ENCODE data around the gene SH3D21.

Gene SH3D21

DNA sequence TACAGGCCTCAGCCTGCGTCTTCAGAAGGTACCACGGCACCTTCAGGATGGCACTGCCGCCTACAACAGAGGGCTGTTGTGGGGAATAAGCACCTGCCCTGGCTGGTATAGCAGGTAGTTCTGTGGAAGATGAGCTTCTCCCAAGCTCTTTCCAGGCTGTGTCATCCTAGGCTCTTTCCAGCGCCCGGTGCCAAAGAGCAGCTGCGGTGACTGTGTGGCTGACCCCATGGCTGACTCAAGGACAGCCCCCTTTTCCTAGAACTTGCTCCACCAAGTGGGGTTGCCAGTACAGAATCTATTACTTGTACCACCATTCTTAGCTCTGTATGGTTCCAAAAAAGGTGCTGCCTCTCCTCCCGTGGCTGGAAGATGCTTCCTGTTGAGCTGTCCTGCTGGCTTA lies 39.2 kb downstream of the SH3D21 start:
- H3K4me3 ChIP-seq (replicated peaks; ENCODE audit: insufficient read depth, low read length) = no peak overlapping the region
- no peak overlapping the region for H3K27ac ChIP-seq (replicated peaks)
- H3K27me3 ChIP-seq (ENCODE audit: insufficient read depth, poor library complexity, severe bottlenecking) = no peaks in the 10 kb centered on the region
- DNase-seq (ENCODE audit: low read depth in 1 of 2, low spot score in 1 of 2) = no peak
- TF ChIP-seq, protein P1, sequence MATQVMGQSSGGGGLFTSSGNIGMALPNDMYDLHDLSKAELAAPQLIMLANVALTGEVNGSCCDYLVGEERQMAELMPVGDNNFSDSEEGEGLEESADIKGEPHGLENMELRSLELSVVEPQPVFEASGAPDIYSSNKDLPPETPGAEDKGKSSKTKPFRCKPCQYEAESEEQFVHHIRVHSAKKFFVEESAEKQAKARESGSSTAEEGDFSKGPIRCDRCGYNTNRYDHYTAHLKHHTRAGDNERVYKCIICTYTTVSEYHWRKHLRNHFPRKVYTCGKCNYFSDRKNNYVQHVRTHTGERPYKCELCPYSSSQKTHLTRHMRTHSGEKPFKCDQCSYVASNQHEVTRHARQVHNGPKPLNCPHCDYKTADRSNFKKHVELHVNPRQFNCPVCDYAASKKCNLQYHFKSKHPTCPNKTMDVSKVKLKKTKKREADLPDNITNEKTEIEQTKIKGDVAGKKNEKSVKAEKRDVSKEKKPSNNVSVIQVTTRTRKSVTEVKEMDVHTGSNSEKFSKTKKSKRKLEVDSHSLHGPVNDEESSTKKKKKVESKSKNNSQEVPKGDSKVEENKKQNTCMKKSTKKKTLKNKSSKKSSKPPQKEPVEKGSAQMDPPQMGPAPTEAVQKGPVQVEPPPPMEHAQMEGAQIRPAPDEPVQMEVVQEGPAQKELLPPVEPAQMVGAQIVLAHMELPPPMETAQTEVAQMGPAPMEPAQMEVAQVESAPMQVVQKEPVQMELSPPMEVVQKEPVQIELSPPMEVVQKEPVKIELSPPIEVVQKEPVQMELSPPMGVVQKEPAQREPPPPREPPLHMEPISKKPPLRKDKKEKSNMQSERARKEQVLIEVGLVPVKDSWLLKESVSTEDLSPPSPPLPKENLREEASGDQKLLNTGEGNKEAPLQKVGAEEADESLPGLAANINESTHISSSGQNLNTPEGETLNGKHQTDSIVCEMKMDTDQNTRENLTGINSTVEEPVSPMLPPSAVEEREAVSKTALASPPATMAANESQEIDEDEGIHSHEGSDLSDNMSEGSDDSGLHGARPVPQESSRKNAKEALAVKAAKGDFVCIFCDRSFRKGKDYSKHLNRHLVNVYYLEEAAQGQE (IDR thresholded peaks at IDR 0.05; ENCODE audit: insufficient replicate concordance, low read depth) = no peak
- TF ChIP-seq, protein P2, sequence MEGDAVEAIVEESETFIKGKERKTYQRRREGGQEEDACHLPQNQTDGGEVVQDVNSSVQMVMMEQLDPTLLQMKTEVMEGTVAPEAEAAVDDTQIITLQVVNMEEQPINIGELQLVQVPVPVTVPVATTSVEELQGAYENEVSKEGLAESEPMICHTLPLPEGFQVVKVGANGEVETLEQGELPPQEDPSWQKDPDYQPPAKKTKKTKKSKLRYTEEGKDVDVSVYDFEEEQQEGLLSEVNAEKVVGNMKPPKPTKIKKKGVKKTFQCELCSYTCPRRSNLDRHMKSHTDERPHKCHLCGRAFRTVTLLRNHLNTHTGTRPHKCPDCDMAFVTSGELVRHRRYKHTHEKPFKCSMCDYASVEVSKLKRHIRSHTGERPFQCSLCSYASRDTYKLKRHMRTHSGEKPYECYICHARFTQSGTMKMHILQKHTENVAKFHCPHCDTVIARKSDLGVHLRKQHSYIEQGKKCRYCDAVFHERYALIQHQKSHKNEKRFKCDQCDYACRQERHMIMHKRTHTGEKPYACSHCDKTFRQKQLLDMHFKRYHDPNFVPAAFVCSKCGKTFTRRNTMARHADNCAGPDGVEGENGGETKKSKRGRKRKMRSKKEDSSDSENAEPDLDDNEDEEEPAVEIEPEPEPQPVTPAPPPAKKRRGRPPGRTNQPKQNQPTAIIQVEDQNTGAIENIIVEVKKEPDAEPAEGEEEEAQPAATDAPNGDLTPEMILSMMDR (IDR thresholded peaks at IDR 0.05; ENCODE audit: insufficient read depth, low read length) = no peak
- TF ChIP-seq GABPA (IDR thresholded peaks at IDR 0.05; ENCODE audit: low read depth) = no peak
- no peak for TF ChIP-seq POLR2AphosphoS5 (IDR thresholded peaks at IDR 0.05; ENCODE audit: low read depth)

DNA sequence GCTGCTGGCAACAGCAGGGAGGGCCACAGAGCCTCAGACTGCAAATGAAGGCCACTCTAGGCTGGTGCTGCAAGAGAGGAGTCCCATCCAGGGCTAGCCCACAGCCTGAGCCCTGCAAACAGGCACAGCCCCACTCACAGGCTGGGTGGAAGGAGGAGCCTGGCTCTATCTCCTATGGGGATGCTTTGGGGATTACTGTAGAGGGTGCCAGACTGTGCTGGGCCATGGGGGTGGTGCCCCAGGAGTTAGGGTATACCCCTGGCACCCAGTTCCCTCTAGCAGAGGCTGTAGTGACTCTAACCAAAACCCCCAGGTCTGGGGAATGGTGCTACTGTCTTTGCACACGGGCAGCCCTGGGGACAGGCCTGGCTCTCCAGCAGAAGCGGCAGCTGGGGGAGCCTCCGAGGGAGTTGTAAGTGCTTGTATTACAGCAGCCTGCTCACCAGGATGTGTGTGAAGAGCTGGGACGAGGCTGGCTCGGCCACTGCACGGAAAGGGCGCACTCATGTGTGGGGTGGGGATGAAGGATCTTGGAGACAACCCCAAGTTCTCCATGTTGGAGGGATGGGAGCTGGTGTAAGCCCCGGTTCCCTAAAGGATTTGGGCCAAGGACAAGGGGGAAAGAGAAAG lies 40.7 kb downstream of the SH3D21 start:
- Histone ChIP-seq H3K27ac (replicated peaks) (no peak overlapping the region), H3K4me3 (replicated peaks; ENCODE audit: insufficient read depth, low read length) (no peak overlapping the region), H3K27me3 (ENCODE audit: insufficient read depth, poor library complexity, severe bottlenecking) (no peaks in the 10 kb centered on the region)
- DNase-seq (ENCODE audit: low read depth in 1 of 2, low spot score in 1 of 2) = no peak
- TF ChIP-seq POLR2AphosphoS5 (IDR thresholded peaks at IDR 0.05; ENCODE audit: low read depth) (no peak), GABPA (IDR thresholded peaks at IDR 0.05; ENCODE audit: low read depth) (no peak), SPI1 (IDR thresholded peaks at IDR 0.05; ENCODE audit: borderline replicate concordance, low read depth) (no peak)
- TF ChIP-seq, protein P1 (IDR thresholded peaks at IDR 0.05; ENCODE audit: insufficient replicate concordance, low read depth) = no peak
- TF ChIP-seq, protein P2 (IDR thresholded peaks at IDR 0.05; ENCODE audit: insufficient read depth, low read length) = no peak

DNA sequence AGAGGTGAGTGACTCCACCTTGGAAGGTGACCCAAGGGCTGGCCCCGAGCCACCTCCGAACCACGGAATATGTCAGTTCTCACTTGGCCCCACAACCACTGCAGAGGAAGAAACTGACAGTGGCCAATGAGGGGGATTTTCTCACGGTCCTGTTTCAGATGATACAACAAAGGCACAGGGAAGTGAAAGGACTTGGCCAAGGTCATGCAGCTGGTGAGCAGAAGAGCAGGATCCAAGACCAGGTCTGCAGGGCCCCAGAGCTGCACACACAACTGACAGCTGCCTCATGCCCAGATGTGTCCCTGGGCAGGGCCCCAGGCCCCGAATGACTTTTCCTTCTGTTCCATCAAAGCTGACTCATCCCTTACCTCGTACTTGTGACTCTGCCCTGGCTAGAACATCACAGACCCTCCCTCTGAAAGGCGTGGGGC lies 43.1 kb downstream of the SH3D21 start:
- TF ChIP-seq SPI1 (IDR thresholded peaks at IDR 0.05; ENCODE audit: borderline replicate concordance, low read depth) (no peak), GABPA (IDR thresholded peaks at IDR 0.05; ENCODE audit: low read depth) (no peak), POLR2AphosphoS5 (IDR thresholded peaks at IDR 0.05; ENCODE audit: low read depth) (no peak)
- TF ChIP-seq, protein P1 (IDR thresholded peaks at IDR 0.05; ENCODE audit: insufficient replicate concordance, low read depth) = no peak
- TF ChIP-seq, protein P2 (IDR thresholded peaks at IDR 0.05; ENCODE audit: insufficient read depth, low read length) = no peak
- peak; percentile 32 to 81 for DNase-seq (ENCODE audit: low read depth in 1 of 2, low spot score in 1 of 2)
- Histone ChIP-seq H3K4me3 (replicated peaks; ENCODE audit: insufficient read depth, low read length) (no peak overlapping the region), H3K27ac (replicated peaks) (no peak overlapping the region), H3K27me3 (ENCODE audit: insufficient read depth, poor library complexity, severe bottlenecking) (no peaks in the 10 kb centered on the region)

All from HL-60 (cell line).